ENCODE results near the gene HSFX2.
"Not testable (repeated sequence)": the region's sequence is repeated elsewhere in the genome, so short reads cannot be mapped to it uniquely, and the experiment has no call there.

Gene HSFX2, protein sequence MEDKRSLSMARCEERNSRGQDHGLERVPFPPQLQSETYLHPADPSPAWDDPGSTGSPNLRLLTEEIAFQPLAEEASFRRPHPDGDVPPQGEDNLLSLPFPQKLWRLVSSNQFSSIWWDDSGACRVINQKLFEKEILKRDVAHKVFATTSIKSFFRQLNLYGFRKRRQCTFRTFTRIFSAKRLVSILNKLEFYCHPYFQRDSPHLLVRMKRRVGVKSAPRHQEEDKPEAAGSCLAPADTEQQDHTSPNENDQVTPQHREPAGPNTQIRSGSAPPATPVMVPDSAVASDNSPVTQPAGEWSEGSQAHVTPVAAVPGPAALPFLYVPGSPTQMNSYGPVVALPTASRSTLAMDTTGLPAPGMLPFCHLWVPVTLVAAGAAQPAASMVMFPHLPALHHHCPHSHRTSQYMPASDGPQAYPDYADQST

DNA sequence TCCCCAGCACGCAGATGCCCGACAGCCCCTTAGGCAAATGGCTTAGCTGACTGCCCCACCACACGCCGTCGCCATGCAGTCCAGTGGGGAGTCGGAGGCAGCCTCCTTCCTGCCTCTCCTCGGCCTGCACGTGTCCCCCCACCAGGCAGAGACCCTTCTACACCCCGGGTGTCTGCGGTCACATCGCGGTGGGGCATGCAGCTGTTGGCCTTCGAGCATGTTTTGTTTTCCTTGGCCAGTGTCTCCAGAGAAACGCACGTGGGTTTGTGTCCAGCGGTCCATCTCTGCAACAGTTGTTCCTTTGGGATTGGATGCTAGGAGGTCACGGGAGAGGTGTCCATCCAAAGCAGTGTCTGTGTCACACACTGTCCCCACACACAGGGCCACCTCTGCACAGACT lies at the start of gene HSFX2:
Gene HSFX2, minus strand, starts transcription at position 101 of the 400 bp plus-strand sequence. CDS start 614 bp downstream, outside the sequence.
- DNase-seq, result not testable (repeated sequence)

DNA sequence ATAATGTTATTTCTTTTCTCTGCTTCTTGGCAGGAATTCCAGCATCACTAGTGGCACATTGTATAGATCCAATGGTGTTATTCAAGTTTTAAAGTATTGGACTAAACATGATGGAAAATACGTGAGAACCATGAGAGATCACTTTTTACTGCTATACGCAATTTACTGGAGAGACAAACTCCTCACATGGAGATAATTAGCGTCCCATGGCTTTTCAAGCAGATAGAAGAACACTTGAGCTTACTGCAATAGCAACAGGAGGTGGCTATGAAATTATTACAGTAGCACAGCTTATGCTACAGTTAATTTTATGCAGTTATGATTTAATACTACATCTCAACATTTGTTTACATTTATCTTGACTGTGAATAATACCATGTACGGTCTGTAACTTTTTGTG lies 48.4 kb upstream of the HSFX2 start:
- no peak for DNase-seq

DNA sequence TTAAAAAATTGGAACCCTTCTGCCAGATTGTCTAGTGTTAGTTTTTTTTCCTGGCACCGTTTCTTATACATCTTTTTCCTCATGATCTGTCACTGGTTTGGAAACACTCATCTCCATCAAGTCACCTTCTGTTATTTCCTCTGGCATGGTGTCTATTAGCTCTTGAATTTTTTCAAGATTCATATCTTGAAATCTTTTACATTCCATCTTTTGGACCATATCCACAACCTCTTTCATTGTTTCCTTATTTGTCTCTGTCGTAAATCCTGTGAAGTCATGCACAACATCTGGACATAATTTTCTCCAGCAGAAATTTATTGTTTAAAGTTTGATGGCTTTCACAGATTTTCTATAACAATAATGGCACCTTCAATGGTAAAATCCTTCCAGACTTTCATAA lies 46.7 kb upstream of the HSFX2 start:
- no peak for DNase-seq

DNA sequence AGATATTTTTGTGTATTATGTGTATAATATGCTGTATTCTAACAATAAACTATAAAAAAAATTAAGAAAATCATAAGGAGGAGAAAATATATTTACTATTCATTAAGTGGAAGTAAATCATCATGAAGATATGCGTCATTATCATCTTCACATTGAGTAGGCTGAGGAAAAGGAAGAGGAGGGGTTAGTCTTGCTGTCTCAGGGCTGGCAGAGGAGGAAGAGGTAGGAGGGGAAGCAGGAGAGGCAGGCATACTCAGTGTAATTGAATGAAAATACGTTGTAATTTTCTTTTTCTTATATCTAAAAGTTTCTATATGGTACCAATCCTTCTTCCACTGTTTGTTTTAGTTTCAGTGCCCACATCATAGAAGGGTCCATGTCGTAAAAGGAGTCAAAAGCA lies 46.3 kb upstream of the HSFX2 start:
- DNase-seq, result no peak

DNA sequence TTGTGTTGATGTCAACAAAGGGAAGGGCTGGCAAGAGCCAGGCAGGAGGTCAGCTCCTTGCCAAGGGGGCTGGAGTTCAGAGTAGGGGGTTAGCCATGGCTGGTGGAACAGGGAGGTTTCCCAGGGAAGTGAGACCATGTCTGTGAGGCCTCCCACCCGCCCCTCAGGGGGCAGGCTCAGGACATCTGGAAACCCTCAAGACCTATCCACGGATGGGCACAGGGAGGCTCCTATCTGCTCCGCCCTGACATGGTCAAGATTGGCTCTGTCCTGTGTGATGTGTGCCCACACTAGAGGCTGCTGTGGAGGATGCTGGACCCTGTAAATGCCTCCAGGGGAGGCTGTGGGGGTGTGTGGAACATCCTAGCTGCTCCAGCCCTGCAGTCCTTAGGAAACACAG lies 44.5 kb upstream of the HSFX2 start:
- no peak for DNase-seq

DNA sequence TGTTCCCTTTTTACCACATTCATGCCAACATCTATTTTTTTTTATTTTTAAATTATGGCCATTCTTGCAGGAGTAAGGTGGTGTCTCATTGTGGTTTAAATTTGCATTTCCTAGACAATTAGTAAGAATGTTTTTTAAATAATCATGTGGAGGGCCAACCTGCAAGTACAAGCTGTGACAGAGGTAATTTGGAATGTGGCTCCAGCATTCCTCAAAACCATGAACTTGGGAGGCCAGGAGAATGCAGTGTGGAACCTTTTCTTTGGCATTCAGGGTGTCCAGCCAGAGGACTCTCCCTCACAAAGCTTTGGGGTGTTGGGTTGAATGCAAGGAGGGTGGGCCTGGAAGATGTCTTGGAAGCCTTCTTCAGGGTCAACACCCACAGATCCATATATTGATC lies 43.7 kb upstream of the HSFX2 start:
- DNase-seq, result no peak

DNA sequence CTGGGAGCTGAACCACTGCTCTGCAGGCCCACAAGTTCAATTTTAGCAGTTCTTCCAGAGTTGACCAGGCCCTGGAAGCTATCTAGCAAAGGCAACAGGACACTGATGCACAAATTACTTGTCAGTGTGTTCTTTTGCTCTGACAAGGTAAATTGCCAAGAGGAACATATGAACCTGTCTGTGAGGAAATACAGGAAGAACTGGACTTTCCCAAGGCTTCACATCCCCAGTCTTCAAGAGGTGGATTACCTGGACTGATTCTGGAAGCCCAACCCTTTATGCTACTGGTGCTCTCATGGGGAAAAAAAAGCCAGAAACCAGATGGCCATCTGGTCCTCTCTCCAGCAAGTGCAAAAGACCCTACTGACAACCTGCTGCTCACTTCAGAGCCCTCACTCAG lies 38.4 kb upstream of the HSFX2 start:
- DNase-seq, result no peak

DNA sequence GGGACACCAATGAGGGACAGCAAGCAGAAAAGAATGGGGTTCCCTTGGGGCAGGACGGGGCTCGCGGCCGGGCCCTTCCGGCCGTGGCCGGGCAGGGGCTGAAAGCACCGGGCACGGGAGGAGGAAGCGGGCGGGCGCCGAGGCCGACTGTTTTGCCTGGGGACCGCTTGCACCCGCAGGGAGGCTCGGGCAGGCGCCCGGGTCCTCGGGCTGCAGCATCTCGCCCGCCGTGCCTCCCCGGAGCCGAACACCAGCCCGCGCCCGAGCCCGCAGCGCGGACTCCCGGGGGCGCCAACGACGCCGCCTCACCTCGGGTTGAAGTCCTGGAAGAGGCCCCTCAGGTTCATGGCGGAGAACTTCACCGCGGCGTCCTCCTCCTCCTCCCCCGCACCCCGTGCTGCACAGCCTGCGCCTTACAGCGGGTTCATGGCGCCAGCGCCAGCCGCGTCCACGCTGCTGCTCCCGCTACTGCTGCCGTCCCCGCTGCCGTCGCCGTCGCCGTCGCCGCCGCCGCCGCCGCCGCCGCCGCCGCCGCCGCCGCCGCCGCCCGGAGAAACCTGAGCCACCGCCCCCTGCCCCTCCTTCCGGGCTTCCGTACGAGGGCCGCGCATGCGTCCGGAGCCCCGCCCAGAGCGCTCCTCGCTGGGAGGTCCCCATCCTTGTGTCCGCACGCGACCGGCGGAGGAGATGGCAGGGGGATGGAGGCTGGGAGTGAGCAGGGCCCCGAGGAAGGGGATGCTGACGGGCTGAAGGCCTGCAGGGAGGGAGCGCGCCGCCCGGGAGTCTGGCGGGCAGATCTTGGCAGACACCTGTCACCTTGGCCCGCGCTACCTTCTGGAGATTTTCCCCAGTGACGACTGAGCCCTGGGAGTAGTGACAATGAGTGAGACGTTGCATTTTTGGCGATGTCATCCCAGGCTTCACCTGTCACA lies 36.4 kb upstream of the HSFX2 start, which contains the start of gene TMEM185A:
Gene TMEM185A, minus strand, starts transcription at position 559 of the 932 bp plus-strand sequence. Its CDS starts 212 bp downstream, at position 347.
- peak; percentile 60 for DNase-seq

DNA sequence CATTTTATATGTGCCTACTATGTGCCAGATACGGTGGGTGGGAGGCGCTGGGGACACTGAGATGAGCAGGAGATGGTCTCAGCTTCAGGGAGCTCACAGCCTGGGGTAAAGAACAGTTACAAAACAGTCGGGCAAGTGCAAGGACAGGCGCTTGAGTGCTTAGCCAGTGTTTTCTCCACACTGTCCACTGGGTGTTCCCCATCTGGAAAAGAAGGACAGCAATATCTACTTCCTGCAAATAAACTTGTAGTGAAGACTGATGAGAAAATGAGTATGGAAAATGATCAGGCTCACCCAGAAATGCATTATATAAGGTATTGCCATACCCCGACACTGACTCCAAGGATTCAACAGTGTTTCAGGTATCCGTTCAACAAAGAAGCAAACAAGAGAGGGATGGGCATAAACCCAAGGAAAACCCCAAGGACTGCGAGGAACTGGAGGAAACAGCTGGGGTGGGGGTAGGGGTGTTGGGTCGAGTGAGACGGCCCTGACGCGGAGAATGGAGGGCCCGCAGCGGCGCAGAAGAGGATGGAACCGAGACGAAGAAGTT lies 35.6 kb upstream of the HSFX2 start:
- DNase-seq, result peak; percentile 17

DNA sequence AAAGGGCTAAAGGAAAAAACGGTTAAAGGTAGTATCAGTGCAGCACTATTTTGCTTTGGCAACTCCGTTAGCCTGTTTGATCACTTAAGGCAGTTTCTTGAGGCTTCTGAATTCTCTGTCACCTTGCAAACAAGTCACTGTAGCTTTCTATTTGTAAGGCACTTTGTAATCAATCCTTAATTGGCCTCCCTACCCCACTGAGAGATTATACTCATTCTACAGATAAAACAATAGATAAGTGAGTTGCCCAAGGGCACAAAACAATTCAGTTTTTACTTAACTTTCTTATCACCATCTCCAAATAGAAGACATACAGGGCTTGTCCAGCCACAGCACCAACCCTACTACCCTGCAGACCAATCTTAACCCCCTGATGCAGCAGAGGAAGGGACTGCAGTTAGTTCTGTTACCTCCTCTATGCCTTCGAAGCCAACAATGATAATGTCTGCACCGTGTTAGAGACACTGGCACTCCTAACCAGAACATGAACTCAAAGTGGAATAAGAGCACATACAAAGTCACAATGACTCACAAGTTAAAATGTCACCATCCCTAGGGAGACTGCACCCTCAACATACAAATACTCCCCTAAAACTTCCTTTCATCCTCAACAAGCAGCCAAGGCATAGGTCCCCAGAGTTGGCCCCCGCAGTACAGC lies 34.7 kb upstream of the HSFX2 start:
- no peak for DNase-seq

DNA sequence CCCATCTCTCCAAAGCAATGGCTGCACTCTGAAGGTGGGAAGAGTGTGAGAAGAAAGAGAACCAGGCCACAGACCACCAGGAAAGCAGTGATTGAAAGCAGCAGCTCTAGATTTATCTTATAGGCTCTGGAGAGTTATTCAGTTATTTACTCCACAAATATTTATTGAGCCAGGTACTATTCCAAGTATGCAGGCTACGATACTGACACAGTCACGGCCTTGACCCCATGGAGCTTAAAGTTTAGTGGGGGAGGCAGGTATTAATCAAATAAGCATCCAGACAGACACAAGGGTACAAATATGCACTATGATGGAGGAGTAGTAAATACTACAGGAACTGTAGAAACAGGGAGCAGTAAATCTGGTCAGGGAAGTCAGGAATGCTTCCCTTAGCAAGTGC lies 33.7 kb upstream of the HSFX2 start:
- no peak for DNase-seq

DNA sequence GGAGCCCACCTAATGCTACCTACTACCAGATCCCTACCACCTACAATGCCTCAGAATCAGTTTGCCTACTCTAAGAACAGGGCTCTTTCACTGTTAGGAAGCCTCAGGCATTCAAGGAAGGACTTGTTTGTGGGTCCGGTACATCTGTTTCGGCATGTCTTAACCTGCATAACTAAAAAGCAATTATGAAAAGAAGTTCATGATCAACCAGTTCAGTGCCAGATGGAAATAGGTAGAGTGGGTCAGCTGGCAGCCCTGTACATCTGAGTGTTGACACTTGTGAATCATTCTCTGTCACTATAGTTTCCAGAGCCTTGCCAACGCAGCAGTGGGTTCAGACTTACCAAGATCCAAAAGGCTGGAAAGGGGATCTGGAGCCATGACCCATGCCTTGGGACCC lies 33.2 kb upstream of the HSFX2 start:
- DNase-seq, result no peak

DNA sequence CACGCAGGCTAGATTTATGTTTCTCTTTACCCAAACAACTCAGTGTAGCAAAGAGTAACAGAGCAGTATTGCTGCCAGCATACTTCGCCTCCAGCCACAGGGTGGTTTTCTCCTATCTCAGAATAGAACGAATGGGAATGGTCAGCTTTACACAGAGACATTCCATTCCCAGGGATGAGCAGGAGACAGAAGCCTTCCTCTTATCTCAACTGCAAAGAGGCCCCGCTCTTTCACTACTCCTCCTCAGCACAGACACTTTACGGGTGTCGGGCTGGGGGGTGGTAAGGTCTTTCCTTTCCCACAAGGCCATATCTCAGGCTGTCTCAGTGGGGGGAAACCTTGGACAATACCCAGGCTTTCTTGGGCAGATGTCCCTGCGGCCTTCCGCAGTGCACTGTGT lies 31.7 kb upstream of the HSFX2 start:
- DNase-seq, result not testable (repeated sequence)

DNA sequence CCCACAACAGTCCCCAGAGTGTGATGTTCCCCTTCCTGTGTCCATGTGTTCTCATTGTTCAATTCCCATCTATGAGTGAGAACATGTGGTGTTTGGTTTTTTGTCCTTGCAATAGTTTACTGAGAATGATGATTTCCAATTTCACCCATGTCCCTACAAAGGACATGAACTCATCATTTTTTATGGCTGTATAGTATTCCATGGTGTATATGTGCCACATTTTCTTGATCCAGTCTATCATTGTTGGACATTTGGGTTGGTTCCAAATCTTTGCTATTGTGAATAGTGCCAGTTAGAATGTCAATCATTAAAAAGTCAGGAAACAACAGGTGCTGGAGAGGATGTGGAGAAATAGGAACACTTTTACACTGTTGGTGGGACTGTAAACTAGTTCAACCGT lies 24.5 kb upstream of the HSFX2 start:
- DNase-seq, result not testable (repeated sequence)

DNA sequence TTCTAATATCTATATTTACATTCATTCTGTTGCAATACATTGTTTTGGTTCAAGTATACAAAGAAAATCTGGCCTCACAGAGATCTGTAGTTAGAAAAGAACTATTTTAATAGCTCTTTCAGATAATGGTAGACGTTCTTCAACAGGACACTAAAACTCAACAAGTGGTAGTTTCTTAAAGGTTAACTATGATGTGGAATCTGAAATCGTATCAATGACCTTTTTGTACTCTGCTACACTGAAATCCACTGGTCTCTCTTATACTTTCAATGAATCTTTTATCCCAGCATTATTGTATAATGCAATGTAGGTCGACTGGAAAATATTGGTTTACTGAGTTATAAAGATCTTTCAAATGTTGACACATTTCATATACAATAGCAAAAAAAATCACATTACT lies 23.8 kb upstream of the HSFX2 start:
- DNase-seq, result no peak

DNA sequence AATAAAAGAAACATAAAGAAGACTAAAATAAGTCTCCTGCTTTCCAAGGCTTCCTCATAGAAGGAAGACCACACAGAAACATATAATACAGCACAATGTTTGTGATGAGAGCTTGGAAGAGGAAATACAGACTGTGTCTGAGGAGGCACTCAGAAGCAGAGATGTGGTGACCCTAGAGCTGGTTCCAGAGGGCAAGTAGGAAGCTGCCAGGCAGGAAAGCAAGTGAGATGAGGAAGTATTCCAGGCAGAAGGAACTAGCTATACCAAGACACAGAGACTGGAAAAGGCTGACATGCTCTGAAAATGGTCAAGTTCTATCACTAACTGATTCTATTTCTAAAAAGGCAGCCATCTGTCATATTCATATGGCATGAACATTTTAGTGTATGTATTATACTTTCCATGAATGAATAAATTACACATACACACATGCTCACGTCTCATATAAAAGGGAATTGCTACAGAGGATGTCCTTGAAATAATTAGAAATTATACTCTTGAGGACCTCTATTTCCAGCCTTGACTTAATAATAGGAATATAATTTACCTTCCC lies 16.6 kb upstream of the HSFX2 start:
- no peak for DNase-seq

DNA sequence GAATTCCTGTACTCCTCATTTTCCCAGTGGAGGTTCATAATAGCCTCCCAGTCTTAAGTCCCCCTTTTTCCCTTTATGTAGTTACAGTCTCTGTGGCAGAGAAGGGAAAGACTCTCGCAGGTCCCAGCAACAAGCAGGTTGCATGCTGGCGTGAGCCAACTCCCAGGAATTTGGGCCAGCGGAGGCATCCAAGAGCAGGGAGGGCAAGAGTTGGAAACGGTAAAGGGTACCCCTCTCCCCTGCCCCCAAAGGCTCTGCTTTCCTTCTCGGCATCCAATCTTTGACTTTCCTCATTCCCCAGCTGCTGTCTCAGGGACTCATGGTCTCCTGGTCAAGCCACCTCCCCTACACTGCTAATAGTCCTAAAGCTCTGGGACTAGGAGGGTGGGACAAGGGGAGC lies 15.4 kb upstream of the HSFX2 start:
- DNase-seq, result no peak

DNA sequence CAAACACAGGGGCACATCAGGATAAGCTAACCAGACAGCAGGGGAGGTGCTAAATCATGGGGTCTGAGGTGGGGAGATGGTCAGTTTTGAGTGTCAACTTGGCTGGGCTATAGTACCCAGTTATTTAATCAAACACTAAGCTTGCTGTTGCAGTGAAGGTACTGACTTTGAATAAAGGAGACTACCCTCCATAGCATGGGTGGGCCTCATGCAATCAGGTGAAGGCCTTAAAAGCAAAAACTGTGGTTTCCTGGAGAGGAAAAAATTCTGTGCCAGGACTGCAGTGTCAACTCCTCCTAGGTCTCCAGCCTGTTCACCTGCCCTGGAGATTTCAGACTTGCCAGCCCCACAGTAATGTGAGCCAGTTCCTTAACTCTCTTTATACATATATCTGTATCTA lies 12.6 kb upstream of the HSFX2 start:
- DNase-seq, result no peak

DNA sequence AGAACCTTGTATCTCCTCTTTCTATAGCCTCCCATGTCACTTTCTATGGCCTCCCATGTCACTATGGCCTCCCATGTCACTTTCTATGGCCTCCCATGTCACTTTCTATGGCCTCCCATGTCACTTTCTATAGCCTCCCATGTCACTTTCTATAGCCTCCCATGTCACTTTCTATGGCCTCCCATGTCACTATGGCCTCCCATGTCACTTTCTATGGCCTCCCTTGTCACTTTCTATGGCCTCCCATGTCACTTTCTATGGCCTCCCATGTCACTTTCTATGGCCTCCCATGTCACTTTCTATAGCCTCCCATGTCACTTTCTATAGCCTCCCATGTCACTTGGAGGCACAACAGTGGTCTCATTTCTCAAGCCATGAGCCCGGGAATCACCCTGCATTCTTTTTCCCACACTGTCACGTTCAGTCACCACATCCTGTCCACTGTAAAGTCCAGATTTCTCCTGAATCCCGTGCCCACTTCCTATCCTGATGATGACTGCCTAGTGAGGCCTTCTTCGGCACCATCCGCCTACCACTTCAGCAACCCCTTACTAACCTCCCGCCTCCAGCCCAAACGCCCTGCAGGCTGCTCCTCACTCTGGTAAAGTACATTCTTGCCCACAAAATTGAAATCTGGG lies 10.3 kb upstream of the HSFX2 start:
- DNase-seq, result not testable (repeated sequence)

DNA sequence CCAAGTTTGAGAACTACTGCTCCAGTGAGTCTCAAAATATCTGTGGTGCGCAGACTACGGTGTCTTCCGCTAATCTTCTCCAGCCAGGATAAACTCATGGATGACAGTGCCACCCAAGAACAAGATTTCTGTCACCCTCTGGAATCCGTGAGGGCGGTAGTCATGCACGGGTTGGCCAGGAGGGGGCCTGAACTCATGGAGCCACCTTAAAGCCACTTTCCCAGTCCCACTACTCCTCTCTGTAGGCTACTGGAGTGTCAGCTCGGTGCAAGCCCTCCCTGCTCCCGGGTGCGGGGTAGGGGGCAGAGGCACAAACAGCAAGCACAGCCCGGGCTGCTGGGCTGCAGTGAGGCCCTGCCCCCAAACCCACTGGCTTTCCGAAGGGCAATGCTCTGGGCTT lies 3.5 kb upstream of the HSFX2 start:
- not testable (repeated sequence) for DNase-seq

DNA sequence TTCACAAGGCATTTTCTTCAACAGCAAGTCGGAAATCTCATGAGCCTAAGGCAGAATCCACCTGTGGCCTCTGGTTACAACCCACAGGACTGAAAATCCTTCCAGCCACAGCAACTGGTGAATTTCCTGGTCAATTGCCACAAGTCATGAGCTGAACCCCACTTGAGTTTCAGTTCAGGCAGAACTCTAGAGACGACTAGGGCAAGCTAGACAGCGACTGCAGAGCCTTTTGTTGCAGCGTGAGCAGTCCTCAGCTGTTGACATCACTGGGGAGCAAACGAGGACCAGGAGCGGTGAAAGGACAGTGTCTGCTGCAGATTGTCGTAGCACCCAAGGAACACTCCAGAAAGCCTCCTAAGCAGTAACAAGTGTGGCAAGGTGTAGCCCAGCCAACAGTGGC lies 829 bp upstream of the HSFX2 start:
- not testable (repeated sequence) for DNase-seq

DNA sequence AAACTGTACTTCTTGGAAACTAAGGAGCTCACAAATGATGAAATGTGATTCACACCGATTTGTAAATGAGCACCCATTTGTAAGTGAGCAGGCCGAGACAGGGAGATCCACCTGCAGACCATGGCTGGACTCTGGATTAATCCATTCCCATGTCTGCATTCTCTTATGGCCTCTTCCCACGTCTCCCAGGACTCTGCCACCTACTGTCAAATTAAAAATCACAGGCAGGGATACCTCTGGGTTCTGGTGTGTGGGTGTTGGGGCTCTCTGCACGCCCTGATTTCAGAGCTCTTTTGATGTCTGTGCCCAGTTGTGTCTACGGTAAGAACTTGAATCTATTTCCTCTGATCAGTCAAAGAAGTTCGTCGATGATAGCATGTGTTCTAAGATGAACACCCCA lies 4.1 kb downstream of the HSFX2 start:
- DNase-seq, result not testable (repeated sequence)
